Adrenal gland (tissue), 5 donors: ENCODE measurements around the gene FMNL2.

Source experiments
- CTCF ChIP-seq, 6 experiments: fragments of 450-650 bp in 4 of 6; fragments of 200-600 bp in 2 of 6; sonication (generic) in 1 of 6; IDR thresholded peaks; 1 replicate in 5 of 6; 2 replicates in 1 of 6; pipeline versions ENCODE4 v1.5.1 to v1.8.0; 2016 to 2021; ENCODE audit warnings: antibody characterized with exemption in 6 of 6, mild to moderate bottlenecking in 2 of 6, moderate library complexity in 1 of 6
- POLR2A ChIP-seq, 2 donors: fragments of 450-650 bp; IDR thresholded peaks; one replicate each; pipeline ENCODE4 v1.6.1; 2017; ENCODE audit warnings: antibody characterized with exemption in 2 of 2, mild to moderate bottlenecking in 2 of 2, moderate library complexity in 1 of 2
- donor health status: DM: no; HTN: no; CAD: no.

DNA sequence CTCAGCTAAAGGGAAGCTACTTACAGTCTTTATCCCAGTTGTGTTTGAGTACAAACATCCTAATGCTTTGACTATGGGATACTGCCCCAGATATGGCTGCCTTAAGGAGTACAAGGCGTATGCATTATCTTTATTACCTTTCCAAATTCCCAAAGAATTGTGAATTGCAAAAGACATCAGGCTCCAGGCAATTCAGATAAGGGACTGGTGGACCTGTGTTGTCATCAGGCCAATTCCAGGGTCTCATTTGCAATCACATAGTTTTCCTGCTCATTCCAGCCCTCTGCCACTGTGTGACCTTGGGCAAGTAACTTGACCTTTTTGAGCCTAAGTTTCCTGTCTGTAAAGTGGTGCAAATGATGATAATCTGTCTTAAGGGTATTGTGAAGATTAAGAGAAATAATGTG, 137.5 kb downstream of the FMNL2 start:
- TF ChIP-seq CTCF (IDR thresholded peaks at IDR 0.05) (no peak), POLR2A (IDR thresholded peaks at IDR 0.05) (no peak)
